Measurements from ENCODE around the gene TAX1BP3.

The TAX1BP3 gene

GRCh38 chr17:3641014-3641413 is 27.4 kb downstream of the TAX1BP3 start:
- H3K9me3 ChIP-seq (ENCODE audit: control insufficient read depth in 2 of 2, low read length in 2 of 2): no peaks in the 10 kb centered on the region
- H3K27ac ChIP-seq (ENCODE audit: low read length): no peak overlapping the region
- no peak overlapping the region for H3K4me3 ChIP-seq (ENCODE audit: low read length in 2 of 2)
- no peak overlapping the region for H3K9ac ChIP-seq (ENCODE audit: low read length in 2 of 2)
- no peaks in the 10 kb centered on the region for H3K27me3 ChIP-seq (ENCODE audit: control insufficient read depth in 1 of 2, insufficient read depth in 2 of 2, low read length in 2 of 2)
- peaks cover 11% of the 10 kb centered on the region for H3K4me1 ChIP-seq (ENCODE audit: control insufficient read depth, insufficient read depth, low read length)
- peaks cover 0 to 14% of the 10 kb centered on the region in 2 donors for H3K36me3 ChIP-seq (ENCODE audit: control insufficient read depth in 2 of 2, insufficient read depth in 2 of 2, low read length in 2 of 2)

GRCh38 chr17:3639981-3640596 is 28.3 kb downstream of the TAX1BP3 start:
- Histone ChIP-seq H3K27me3 (ENCODE audit: control insufficient read depth in 1 of 2, insufficient read depth in 2 of 2, low read length in 2 of 2) (no peaks in the 10 kb centered on the region), H3K4me3 (ENCODE audit: low read length in 2 of 2) (no peak overlapping the region), H3K9me3 (ENCODE audit: control insufficient read depth in 2 of 2, low read length in 2 of 2) (no peaks in the 10 kb centered on the region), H3K9ac (ENCODE audit: low read length in 2 of 2) (no peak overlapping the region), H3K36me3 (ENCODE audit: control insufficient read depth in 2 of 2, insufficient read depth in 2 of 2, low read length in 2 of 2) (peaks cover 0 to 12% of the 10 kb centered on the region in 2 donors), H3K4me1 (ENCODE audit: control insufficient read depth, insufficient read depth, low read length) (peaks cover 14% of the 10 kb centered on the region), H3K27ac (ENCODE audit: low read length) (no peak overlapping the region)

GRCh38 chr17:3636908-3637373 is 31.4 kb downstream of the TAX1BP3 start:
- H3K9ac ChIP-seq (ENCODE audit: low read length in 2 of 2): peak overlapping the region; percentile 76 to 90
- peaks cover 0 to 8% of the 10 kb centered on the region in 2 donors for H3K36me3 ChIP-seq (ENCODE audit: control insufficient read depth in 2 of 2, insufficient read depth in 2 of 2, low read length in 2 of 2)
- H3K27ac ChIP-seq (ENCODE audit: low read length): peak overlapping the region; percentile 93
- H3K4me3 ChIP-seq (ENCODE audit: low read length in 2 of 2): peak overlapping the region; percentile 90 to 94
- peaks cover 14% of the 10 kb centered on the region for H3K4me1 ChIP-seq (ENCODE audit: control insufficient read depth, insufficient read depth, low read length)
- no peaks in the 10 kb centered on the region for H3K9me3 ChIP-seq (ENCODE audit: control insufficient read depth in 2 of 2, low read length in 2 of 2)
- no peaks in the 10 kb centered on the region for H3K27me3 ChIP-seq (ENCODE audit: control insufficient read depth in 1 of 2, insufficient read depth in 2 of 2, low read length in 2 of 2)

- peak within 1 kb of the TSS; percentile 76 to 90 for H3K9ac ChIP-seq (ENCODE audit: low read length in 2 of 2)
- no peaks in the 10 kb centered on the region for H3K27me3 ChIP-seq (ENCODE audit: control insufficient read depth in 1 of 2, insufficient read depth in 2 of 2, low read length in 2 of 2)
- H3K4me1 ChIP-seq (ENCODE audit: control insufficient read depth, insufficient read depth, low read length): peaks cover 14% of the 10 kb centered on the region
- peaks cover 0 to 8% of the 10 kb centered on the region in 2 donors for H3K36me3 ChIP-seq (ENCODE audit: control insufficient read depth in 2 of 2, insufficient read depth in 2 of 2, low read length in 2 of 2)
- no peaks in the 10 kb centered on the region for H3K9me3 ChIP-seq (ENCODE audit: control insufficient read depth in 2 of 2, low read length in 2 of 2)
- peak within 1 kb of the TSS; percentile 93 for H3K27ac ChIP-seq (ENCODE audit: low read length)
- peak within 1 kb of the TSS; percentile 90 to 94 for H3K4me3 ChIP-seq (ENCODE audit: low read length in 2 of 2)
These were observed 32.0 kb downstream of the TAX1BP3 start, which contains the start of the genes CTNS and SHPK for GRCh38 chr17:3636154-3636907. Gene CTNS, plus strand, starts transcription at chr17:3636760. Its CDS starts 3,447 bp downstream, at chr17:3640207. Gene SHPK, minus strand, starts transcription at chr17:3636250. Its CDS starts 31 bp downstream, at chr17:3636219.

- peak overlapping the region; percentile 90 to 94 for H3K4me3 ChIP-seq (ENCODE audit: low read length in 2 of 2)
- H3K9me3 ChIP-seq (ENCODE audit: control insufficient read depth in 2 of 2, low read length in 2 of 2): no peaks in the 10 kb centered on the region
- peak overlapping the region; percentile 93 for H3K27ac ChIP-seq (ENCODE audit: low read length)
- peaks cover 14% of the 10 kb centered on the region for H3K4me1 ChIP-seq (ENCODE audit: control insufficient read depth, insufficient read depth, low read length)
- H3K9ac ChIP-seq (ENCODE audit: low read length in 2 of 2): peak overlapping the region; percentile 66 to 71
- peaks cover 0 to 4% of the 10 kb centered on the region in 2 donors for H3K36me3 ChIP-seq (ENCODE audit: control insufficient read depth in 2 of 2, insufficient read depth in 2 of 2, low read length in 2 of 2)
- H3K27me3 ChIP-seq (ENCODE audit: control insufficient read depth in 1 of 2, insufficient read depth in 2 of 2, low read length in 2 of 2): no peaks in the 10 kb centered on the region
These were observed 32.8 kb downstream of the TAX1BP3 start for GRCh38 chr17:3635474-3636153.

GRCh38 chr17:3632287-3632686 is 36.1 kb downstream of the TAX1BP3 start:
- Histone ChIP-seq H3K9ac (ENCODE audit: low read length in 2 of 2) (no peak overlapping the region), H3K27ac (ENCODE audit: low read length) (no peak overlapping the region), H3K4me1 (ENCODE audit: control insufficient read depth, insufficient read depth, low read length) (peaks cover 13% of the 10 kb centered on the region), H3K4me3 (ENCODE audit: low read length in 2 of 2) (no peak overlapping the region), H3K9me3 (ENCODE audit: control insufficient read depth in 2 of 2, low read length in 2 of 2) (no peaks in the 10 kb centered on the region), H3K27me3 (ENCODE audit: control insufficient read depth in 1 of 2, insufficient read depth in 2 of 2, low read length in 2 of 2) (no peaks in the 10 kb centered on the region), H3K36me3 (ENCODE audit: control insufficient read depth in 2 of 2, insufficient read depth in 2 of 2, low read length in 2 of 2) (peaks cover 12 to 18% of the 10 kb centered on the region in 2 donors)

GRCh38 chr17:3630781-3631180 is 37.6 kb downstream of the TAX1BP3 start:
- Histone ChIP-seq H3K9me3 (ENCODE audit: control insufficient read depth in 2 of 2, low read length in 2 of 2) (no peaks in the 10 kb centered on the region), H3K36me3 (ENCODE audit: control insufficient read depth in 2 of 2, insufficient read depth in 2 of 2, low read length in 2 of 2) (peaks cover 12 to 24% of the 10 kb centered on the region in 2 donors), H3K9ac (ENCODE audit: low read length in 2 of 2) (no peak overlapping the region), H3K27me3 (ENCODE audit: control insufficient read depth in 1 of 2, insufficient read depth in 2 of 2, low read length in 2 of 2) (no peaks in the 10 kb centered on the region), H3K4me3 (ENCODE audit: low read length in 2 of 2) (no peak overlapping the region), H3K27ac (ENCODE audit: low read length) (no peak overlapping the region), H3K4me1 (ENCODE audit: control insufficient read depth, insufficient read depth, low read length) (peaks cover 6% of the 10 kb centered on the region)

GRCh38 chr17:3627769-3628167 is 40.6 kb downstream of the TAX1BP3 start:
- Histone ChIP-seq H3K27ac (ENCODE audit: low read length) (no peak overlapping the region), H3K9ac (ENCODE audit: low read length in 2 of 2) (no peak overlapping the region), H3K27me3 (ENCODE audit: control insufficient read depth in 1 of 2, insufficient read depth in 2 of 2, low read length in 2 of 2) (no peaks in the 10 kb centered on the region), H3K4me3 (ENCODE audit: low read length in 2 of 2) (no peak overlapping the region), H3K4me1 (ENCODE audit: control insufficient read depth, insufficient read depth, low read length) (peaks cover 4% of the 10 kb centered on the region), H3K36me3 (ENCODE audit: control insufficient read depth in 2 of 2, insufficient read depth in 2 of 2, low read length in 2 of 2) (peaks cover 28 to 37% of the 10 kb centered on the region in 2 donors), H3K9me3 (ENCODE audit: control insufficient read depth in 2 of 2, low read length in 2 of 2) (no peaks in the 10 kb centered on the region)

- Histone ChIP-seq H3K4me1 (ENCODE audit: control insufficient read depth, insufficient read depth, low read length) (peaks cover 4% of the 10 kb centered on the region), H3K4me3 (ENCODE audit: low read length in 2 of 2) (no peak overlapping the region), H3K27ac (ENCODE audit: low read length) (no peak overlapping the region), H3K36me3 (ENCODE audit: control insufficient read depth in 2 of 2, insufficient read depth in 2 of 2, low read length in 2 of 2) (peaks cover 31 to 41% of the 10 kb centered on the region in 2 donors), H3K27me3 (ENCODE audit: control insufficient read depth in 1 of 2, insufficient read depth in 2 of 2, low read length in 2 of 2) (no peaks in the 10 kb centered on the region), H3K9ac (ENCODE audit: low read length in 2 of 2) (no peak overlapping the region), H3K9me3 (ENCODE audit: control insufficient read depth in 2 of 2, low read length in 2 of 2) (no peaks in the 10 kb centered on the region)
These were observed 41.3 kb downstream of the TAX1BP3 start for GRCh38 chr17:3626831-3627768.
